Heart right ventricle (tissue), 16 donors: ENCODE measurements around the gene PDE11A. TPM values are rescaled to one million over a fixed set of nuclear protein-coding genes. Genes with fewer than 3 reads are reported as not detected.
A peak's percentile ranks its signal among the peaks of the same experiment; 100 is the strongest.

ENCODE experiments used
- ATAC-seq, 8 donors: fragments of 200-7000 bp; cut with Tn5 transposase; one replicate each; pipeline ENCODE4 v1.9.1; 2020; ENCODE audit warnings: mild to moderate bottlenecking in 8 of 8, moderate library complexity in 8 of 8, moderate number of reproducible peaks in 1 of 8
- DNase-seq, 2 donors: peaks; one replicate each; pipeline ENCODE4 v3.0.0-alpha.2; 2020
- H3K27ac ChIP-seq, 10 donors: fragments of 200-600 bp; sonication (generic) in 2 of 10; one replicate each; pipeline versions ENCODE4 v1.5.0 to v1.8.0; 2020 to 2022; ENCODE audit warnings: mild to moderate bottlenecking in 3 of 10
- H3K27me3 ChIP-seq, 7 donors: fragments of 200-600 bp; one replicate each; pipeline ENCODE4 v1.8.0; 2021 to 2022; ENCODE audit warnings: mild to moderate bottlenecking in 2 of 7
- H3K36me3 ChIP-seq, 9 donors: fragments of 200-600 bp; sonication (generic) in 1 of 9; one replicate each; pipeline versions ENCODE4 v1.5.0 to v1.8.0; 2020 to 2022; ENCODE audit warnings: mild to moderate bottlenecking in 2 of 9
- H3K4me1 ChIP-seq, 9 donors: fragments of 200-600 bp; sonication (generic) in 1 of 9; one replicate each; pipeline versions ENCODE4 v1.5.0 to v1.8.0; 2020 to 2022; ENCODE audit warnings: mild to moderate bottlenecking in 4 of 9
- H3K4me3 ChIP-seq, 10 donors: fragments of 200-600 bp; sonication (generic) in 2 of 10; one replicate each; pipeline versions ENCODE4 v1.5.0 to v1.8.0; 2020 to 2022; ENCODE audit warnings: mild to moderate bottlenecking in 7 of 10, moderate library complexity in 2 of 10
- H3K9me3 ChIP-seq, 11 donors: fragments of 200-600 bp in 10 of 11; sonication (generic) in 2 of 11; one replicate each; pipeline versions ENCODE4 v1.5.0 to v1.8.0; 2013 to 2022; ENCODE audit warnings: mild to moderate bottlenecking in 2 of 11, control low read depth in 1 of 11, moderate library complexity in 1 of 11
- WGBS, 2 donors: extraction: QIAGEN DNeasy Blood & Tissue Kit; methylation state at CpG; one replicate each; pipeline ENCODE4 v1.1.7; 2013; ENCODE audit warnings: inconsistent platforms in 1 of 2; 5-methylcytosine and 5-hydroxymethylcytosine counted together
- intact Hi-C, 10 donors: fragments of 100-400 bp; cut with DNase I; formaldehyde crosslinking; loops; one replicate each; pipeline versions ENCODE4 v1.11.1 to v1.14.2; 2022
- polyA plus RNA-seq, 2 donors: library from polyadenylated mRNA; stranded (reverse); fragments of 200-250 nt; gene quantifications; one replicate each; pipeline ENCODE4 v1.2.3, GENCODE V29; 2013
- total RNA-seq, 10 donors: library from RNA; stranded (reverse); fragmentation: NEBNext Ultra II Directional in 3 of 10; extraction: Animal tissue kit (Norgen Biotek cat#: 25700) in 3 of 10; gene quantifications; one replicate each; pipeline versions ENCODE4 v1.2.1 to v1.2.4, GENCODE V29; 2021 to 2023
- TF ChIP-seq, protein P1 (sequence below), 9 donors: fragments of 200-600 bp; sonication (generic) in 2 of 9; IDR thresholded peaks; one replicate each; pipeline versions ENCODE4 v1.5.0 to v1.8.0; 2021 to 2022; ENCODE audit warnings: antibody characterized with exemption in 9 of 9, mild to moderate bottlenecking in 5 of 9, moderate library complexity in 1 of 9
- donor health status: Arrhythmogenic right ventricular cardiomyopathy.
- donor health status: ischemic (EF 13 %, LVEDD 7.1; RV severe dilation, severe dysfunction).
- donor health status: healthy with polysubstance abuse.
- donor health status: DM: no; HTN: yes; CAD: no.
- donor health status: DM: no; HTN: no; CAD: no.
- donor health status: ischemic (EF 25% LVEDD 6.9; RV normal size, moderate dysfunction).
- donor health status: ischemic (EF 25% LVEDD 5.7; RV mildly dilated, moderate dysfunction).
- donor health status: healthy.
- donor health status: DM: yes; HTN: yes; CAD: no.
- donor health status: Ischemic cardiomyopathy.
- donor health status: ischemic (EF 35%, LVEDD 5.7; RV mildly dilated, moderate dysfunction).
- donor health status: nonischemic (EF 11% LVEDD 7.7; RV severe dilation, severe dysfunction).
- donor health status: DM: yes; HTN: yes; CAD: no.
- donor health status: PGD.
- donor health status: ischemic (EF 29% LVEDD 5.4; RV normal size, mild dysfunction).
- donor health status: nonischemic (EF 23%, LVEDD 6.1; RV moderate dilation, normal function).

Gene PDE11A
- total and polyA plus RNA-seq, 12 donors: 0.12 to 6.4 (median 1.1) TPM

GRCh38 chr2:177617849-177618248 lies 454.7 kb downstream of the PDE11A start:
- TF ChIP-seq, protein P1, sequence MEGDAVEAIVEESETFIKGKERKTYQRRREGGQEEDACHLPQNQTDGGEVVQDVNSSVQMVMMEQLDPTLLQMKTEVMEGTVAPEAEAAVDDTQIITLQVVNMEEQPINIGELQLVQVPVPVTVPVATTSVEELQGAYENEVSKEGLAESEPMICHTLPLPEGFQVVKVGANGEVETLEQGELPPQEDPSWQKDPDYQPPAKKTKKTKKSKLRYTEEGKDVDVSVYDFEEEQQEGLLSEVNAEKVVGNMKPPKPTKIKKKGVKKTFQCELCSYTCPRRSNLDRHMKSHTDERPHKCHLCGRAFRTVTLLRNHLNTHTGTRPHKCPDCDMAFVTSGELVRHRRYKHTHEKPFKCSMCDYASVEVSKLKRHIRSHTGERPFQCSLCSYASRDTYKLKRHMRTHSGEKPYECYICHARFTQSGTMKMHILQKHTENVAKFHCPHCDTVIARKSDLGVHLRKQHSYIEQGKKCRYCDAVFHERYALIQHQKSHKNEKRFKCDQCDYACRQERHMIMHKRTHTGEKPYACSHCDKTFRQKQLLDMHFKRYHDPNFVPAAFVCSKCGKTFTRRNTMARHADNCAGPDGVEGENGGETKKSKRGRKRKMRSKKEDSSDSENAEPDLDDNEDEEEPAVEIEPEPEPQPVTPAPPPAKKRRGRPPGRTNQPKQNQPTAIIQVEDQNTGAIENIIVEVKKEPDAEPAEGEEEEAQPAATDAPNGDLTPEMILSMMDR (IDR thresholded peaks at IDR 0.05): no peak
- Histone ChIP-seq H3K36me3 (no peaks in the 10 kb centered on the region), H3K4me3 (peak overlapping the region; percentile 25 to 97 (median 75)), H3K9me3 (no peaks in the 10 kb centered on the region), H3K27ac (peak overlapping the region in 9 of 10 donors; percentile 91 to 100 (median 95)), H3K27me3 (no peaks in the 10 kb centered on the region), H3K4me1 (peaks cover 3 to 31% (median 11%) of the 10 kb centered on the region in 9 donors)
- no peak for DNase-seq
- intact Hi-C loops: loop anchor here in 3 of 10 donors (5.0 kb wide), 2 partner anchors 66 to 71 kb away; a partner anchor contains a TSS
- 91% methylated on average over 9 of the region's 9 CpGs for WGBS, 2 donors
- peak in 1 of 8 donors; percentile 2 for ATAC-seq

- 52 to 87% methylated on average over 3 of the region's 3 CpGs for WGBS, 2 donors
- no peak overlapping the region for H3K4me3 ChIP-seq
- no peak for ATAC-seq
- intact Hi-C loops: loop anchor here in 3 of 10 donors (5.0 kb wide), 2 partner anchors 64 to 69 kb away; a partner anchor contains a TSS
- H3K36me3 ChIP-seq: no peaks in the 10 kb centered on the region
- no peaks in the 10 kb centered on the region for H3K27me3 ChIP-seq
- DNase-seq: no peak
- H3K27ac ChIP-seq: no peak overlapping the region
- TF ChIP-seq, protein P1 (IDR thresholded peaks at IDR 0.05): no peak
- H3K9me3 ChIP-seq: no peaks in the 10 kb centered on the region
- H3K4me1 ChIP-seq: peaks cover 3 to 24% (median 11%) of the 10 kb centered on the region in 9 donors
Measured at GRCh38 chr2:177616731-177617130, 455.8 kb downstream of the PDE11A start.

DNA sequence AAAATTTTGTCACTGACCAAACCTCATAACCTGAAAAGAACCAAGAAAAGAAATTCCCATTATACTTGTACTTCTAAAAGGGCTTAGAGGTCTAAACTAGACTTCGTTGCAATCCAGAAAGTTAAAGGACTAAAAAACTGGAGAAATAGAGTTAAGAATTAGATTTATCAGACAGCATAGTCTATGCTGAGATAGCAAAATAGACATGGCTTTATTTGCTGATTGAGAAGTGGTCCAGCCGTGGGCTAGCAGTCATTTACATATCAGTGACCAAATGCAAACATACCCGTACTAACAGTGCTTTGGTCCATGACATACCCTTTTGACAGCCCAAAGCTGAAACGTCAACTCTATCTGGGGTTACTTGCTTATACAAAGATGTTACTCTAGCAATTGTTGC lies 456.5 kb downstream of the PDE11A start:
- Histone ChIP-seq H3K4me3 (no peak overlapping the region), H3K27ac (no peak overlapping the region), H3K27me3 (no peaks in the 10 kb centered on the region), H3K36me3 (no peaks in the 10 kb centered on the region), H3K9me3 (no peaks in the 10 kb centered on the region), H3K4me1 (peaks cover 3 to 24% (median 11%) of the 10 kb centered on the region in 9 donors)
- 84 to 91% methylated on average over 4 of the region's 4 CpGs for WGBS, 2 donors
- TF ChIP-seq, protein P1 (IDR thresholded peaks at IDR 0.05): no peak
- DNase-seq (no peak), ATAC-seq (no peak)
- intact Hi-C loops: loop anchor here in 3 of 10 donors (5.0 kb wide), 2 partner anchors 64 to 69 kb away; a partner anchor contains a TSS

DNA sequence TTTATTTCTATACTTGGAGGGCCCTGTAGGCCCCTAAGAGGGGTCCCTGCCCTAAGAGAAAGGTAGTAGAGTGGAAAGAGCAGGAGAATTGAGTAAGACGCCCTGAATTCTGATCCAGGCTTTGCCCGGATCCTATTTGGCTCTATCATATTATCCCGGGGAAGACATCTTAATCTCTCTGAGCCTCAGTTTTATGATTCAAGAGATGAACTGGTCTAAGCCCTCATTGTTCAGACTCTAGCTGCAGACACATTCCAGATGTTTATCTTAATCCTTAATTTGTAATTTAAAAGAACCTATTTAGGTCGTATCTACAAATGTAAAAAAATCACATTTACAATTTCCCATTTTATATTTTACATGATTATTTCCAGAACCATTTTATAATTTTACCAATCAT lies 459.9 kb downstream of the PDE11A start:
- TF ChIP-seq, protein P1 (IDR thresholded peaks at IDR 0.05): no peak
- Histone ChIP-seq H3K9me3 (peaks cover 0 to 5% (median 0%) of the 10 kb centered on the region in 11 donors), H3K4me3 (no peak overlapping the region), H3K27ac (no peak overlapping the region), H3K4me1 (peaks cover 0 to 11% (median under 1%) of the 10 kb centered on the region in 9 donors), H3K36me3 (no peaks in the 10 kb centered on the region), H3K27me3 (no peaks in the 10 kb centered on the region)
- WGBS, 2 donors: 82 to 88% methylated on average over 4 of the region's 4 CpGs
- DNase-seq (no peak), ATAC-seq (no peak)
- intact Hi-C loops: no loop called here
